GM21390 (cell line): ENCODE data around the gene SIGLEC1.

Source experiments
- ATAC-seq: cut with Tn5 transposase; IDR thresholded peaks from one replicate; pipeline ENCODE4 v1.9.1; 2021; ENCODE audit not compliant: unreplicated experiment

SIGLEC1 gene

GRCh38 chr20:3728876-3729275, 16.5 kb upstream of the SIGLEC1 start:
- ATAC-seq: no peak

DNA sequence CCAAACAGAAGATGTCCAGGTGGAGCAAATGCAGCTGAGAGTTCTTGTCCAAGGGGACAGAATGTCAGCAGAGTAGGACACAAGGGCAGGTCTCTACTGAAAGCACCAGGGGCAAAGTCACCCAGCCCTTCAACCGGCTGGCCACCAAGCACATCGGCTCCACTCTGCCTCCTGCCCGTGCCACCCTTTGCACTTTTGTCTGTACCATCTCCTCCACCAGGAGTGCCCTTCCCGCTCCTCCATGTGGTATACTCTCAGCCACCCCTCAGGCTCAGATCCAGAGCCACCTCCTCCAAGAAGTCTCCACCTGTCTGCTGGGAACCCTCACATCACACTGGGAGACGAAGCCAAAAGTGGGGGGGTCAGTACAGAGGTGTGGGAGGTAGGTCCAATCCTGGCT, 16.0 kb upstream of the SIGLEC1 start:
- no peak for ATAC-seq

DNA sequence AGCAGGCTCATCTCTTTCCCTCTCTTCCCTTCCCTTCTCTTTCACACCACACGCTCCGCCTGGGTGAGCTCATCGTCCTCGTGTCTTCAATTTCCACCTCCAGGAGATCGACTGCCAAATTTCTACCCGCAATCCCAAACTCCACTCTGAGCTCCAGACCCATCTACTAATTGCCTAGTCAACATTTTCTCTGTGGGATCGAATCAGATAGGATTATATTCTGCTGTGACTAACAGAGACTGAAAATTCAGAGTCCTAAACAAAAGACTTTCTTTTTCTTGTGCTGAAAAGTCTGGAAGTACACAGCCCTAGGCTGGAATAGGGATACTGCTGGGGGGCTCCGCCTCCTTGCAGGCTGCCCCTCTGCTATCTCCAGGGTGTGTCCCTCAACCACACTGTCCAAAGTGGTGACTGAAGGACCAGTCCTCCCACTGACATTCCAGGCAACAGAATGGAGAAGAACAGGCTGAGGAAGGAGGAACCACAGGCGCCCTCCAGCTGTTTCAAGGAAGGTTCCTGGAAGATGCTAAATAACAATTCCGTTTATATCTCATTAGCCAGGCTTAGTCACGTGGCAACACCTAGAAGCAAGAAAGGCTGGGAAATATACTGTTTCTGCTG, 15.1 kb upstream of the SIGLEC1 start:
- ATAC-seq: no peak

- ATAC-seq: no peak
Observed at GRCh38 chr20:3724356-3724755, 12.0 kb upstream of the SIGLEC1 start.

DNA sequence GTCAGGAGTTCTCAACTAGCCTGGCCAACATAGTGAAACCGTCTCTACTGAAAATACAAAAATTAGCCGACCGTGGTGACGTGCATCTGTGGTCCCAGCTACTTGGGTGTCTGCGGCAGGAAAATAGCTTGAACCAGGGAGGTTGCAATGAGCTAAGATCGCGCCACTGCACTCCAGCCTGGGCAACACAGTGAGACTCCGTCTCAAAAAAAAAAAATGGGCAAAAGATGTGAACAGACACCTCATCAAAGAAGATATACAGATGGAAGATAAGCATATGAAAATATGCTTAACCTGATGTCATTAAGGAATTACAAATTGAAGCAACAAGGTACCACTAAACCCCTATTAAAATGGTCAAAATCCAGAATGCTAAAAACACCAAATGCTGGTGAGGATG, 10.9 kb upstream of the SIGLEC1 start:
- no peak for ATAC-seq

DNA sequence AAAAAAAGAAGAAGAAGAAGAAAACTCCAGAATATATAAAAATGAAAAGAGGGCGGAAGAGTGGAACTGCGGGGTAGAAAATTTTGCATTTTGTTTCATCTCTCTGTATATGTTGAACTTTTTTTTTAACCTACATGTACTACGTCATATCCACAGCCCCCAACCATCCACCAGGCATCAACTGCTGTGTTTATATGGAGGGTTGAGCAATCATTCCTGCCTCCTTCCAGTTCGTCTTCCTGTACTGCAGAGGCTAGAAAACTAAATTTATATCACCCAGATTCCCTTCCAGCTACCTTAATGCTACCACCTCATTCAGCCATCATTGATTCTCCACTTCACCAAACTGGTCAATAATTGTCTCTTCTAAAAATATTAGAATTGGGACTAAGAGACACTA, 9.5 kb upstream of the SIGLEC1 start:
- no peak for ATAC-seq

DNA sequence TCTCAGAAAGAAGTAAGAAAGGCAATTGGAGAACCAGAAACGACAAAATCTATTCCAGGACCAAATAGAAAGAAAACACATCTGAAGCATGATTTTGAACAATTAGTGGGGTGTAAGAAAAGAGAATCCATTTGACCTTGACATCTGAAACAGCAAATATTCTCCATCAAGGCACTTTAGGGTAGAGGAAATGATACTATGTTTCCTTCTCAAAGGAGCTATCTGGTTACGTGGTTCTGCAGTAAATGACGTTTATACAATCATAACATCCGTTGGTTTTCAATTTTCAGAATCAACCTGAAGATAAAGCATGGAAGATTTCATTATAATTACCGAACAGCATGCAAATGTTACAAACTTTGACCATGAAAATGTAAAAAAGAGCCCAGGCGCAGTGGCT, 8.2 kb upstream of the SIGLEC1 start:
- ATAC-seq: no peak

- no peak for ATAC-seq
Observed at GRCh38 chr20:3720068-3720467, 7.7 kb upstream of the SIGLEC1 start.

- no peak for ATAC-seq
Observed at GRCh38 chr20:3719046-3719445, 6.6 kb upstream of the SIGLEC1 start.

- no peak for ATAC-seq
Observed at GRCh38 chr20:3716195-3716834, 3.9 kb upstream of the SIGLEC1 start.

- no peak for ATAC-seq
Observed at GRCh38 chr20:3714092-3714491, 1.7 kb upstream of the SIGLEC1 start.

DNA sequence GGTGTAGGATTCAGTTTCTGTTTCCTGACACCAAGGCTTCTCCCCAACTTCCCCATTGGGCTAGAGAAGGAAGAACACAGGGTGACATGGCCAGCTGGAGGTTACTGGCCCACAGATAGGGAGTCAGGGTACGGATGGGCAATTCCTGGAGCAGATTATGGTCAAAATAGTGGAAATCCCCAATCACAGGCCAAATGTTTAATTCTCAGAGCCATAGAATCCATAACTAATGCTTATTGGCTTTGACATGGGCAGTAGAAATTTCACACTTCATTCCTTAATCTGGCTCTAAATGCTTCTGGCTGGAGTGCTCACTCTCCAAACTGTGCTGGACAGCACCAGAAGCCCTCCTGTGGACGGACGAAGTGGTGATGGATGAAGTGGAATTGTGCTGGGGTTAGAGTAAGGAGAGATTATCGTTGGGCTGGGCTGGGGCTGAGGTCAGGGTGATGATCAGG, 887 bp downstream of the SIGLEC1 start:
- no peak for ATAC-seq

- no peak for ATAC-seq
Observed at GRCh38 chr20:3710703-3711483, 1.5 kb downstream of the SIGLEC1 start.

DNA sequence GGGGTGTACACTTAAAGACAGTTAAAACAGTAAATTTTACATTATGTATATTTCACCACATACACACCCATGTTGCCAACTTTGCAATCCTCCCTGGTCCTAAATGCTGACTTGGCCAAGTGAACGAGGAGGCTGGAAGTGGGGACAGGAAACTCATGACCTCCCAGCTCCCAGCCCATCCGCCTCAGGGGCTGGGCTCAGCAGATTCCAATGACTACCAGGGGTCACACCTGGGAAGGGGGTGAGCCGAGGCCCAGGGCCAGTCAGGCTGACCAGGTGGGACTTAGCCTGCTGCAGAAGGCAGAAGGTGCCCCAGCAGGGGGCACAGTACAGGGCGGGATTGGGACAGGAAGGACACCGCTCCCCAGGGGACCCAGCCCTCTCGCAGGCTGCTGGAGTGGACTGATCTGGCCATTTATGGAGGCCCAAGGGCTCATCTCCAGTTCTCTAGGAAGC, 2.4 kb downstream of the SIGLEC1 start:
- no peak for ATAC-seq

- no peak for ATAC-seq
Observed at GRCh38 chr20:3707508-3707899, 4.9 kb downstream of the SIGLEC1 start.

DNA sequence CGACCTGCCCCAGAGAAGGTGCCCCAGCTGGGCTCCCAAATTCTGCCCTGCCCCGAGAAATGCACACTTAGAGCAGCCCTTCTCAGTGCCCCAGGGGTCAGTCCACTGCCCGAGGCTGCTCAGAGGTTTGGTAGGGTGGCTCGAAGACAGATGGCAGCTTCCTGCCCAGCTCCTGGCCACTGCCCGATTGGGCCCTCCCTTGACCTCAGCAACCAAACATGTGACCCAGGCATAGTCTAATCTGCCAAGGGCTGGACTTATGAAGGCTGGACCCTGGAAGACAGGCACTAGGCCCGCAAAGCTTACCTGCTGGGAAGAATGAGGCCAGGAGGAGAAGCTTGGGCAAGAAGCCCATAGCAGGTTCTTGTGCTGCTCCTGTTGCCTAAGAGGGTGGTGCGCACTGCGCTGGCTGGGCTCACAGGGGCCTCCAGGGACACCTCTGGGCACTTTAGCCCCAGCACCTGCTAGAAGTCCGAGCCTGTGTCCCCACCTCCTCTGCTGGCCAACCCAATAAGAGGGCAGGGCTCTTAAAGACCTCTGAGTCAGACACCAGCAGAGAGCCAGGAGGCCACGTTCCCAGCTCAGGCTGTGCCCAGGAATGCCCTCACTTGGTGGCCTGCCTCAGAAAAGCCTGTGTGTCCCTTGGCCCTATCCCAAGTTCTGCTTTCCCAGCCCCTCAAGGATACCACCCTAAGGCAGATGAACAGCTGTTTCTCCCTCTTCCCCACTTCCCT, 5.5 kb downstream of the SIGLEC1 start:
- no peak for ATAC-seq

GRCh38 chr20:3705970-3706739, 6.2 kb downstream of the SIGLEC1 start:
- no peak for ATAC-seq

DNA sequence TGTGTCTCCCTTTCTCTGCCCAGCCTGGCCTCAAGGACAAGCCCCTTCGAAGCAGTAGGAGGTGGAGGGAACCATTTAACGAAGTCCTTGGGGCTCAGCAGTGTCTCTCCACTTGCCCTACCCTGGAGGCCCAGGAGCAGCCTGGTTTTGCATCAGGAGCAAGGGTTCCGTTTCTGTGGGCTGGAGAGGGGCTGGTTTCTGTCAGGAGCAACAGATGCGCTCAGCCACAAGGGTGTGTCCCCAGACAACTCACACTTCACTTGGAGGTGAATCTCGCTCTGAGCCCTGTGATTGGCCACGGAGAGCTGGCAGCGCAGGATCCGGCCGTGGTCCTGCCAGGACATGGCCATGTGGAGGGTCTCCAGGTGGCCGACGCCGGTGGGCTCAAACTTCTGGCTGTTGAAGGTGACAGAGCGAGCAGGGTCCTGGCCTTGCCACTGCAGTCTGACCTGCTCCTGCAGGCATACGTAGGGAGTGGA, 6.9 kb downstream of the SIGLEC1 start:
- ATAC-seq: no peak

DNA sequence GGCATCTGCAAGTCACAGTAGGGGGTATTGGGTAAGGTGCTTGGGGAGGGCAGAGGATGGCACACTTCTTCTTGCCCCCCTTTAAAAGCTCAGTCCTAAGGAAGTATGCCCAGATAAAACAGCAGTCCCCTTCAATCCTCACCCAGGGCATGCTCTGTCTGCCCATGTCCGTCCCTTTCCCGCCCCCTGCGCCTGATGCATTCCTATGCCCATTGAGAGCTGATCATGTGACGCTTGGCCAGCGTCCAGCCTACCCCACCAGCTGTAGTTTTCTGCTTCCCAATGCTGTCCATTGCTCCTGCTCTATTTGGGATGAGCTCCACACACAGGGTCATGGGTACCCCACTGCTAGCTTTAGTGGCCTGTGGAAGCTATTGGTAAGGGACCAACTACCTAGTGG, 8.3 kb downstream of the SIGLEC1 start:
- no peak for ATAC-seq

- ATAC-seq: no peak
Observed at GRCh38 chr20:3702611-3703391, 9.6 kb downstream of the SIGLEC1 start.
